Gastrocnemius medialis (tissue), 4 donors: ENCODE measurements around the gene CASKIN2.

Experiments used
- POLR2A ChIP-seq, 2 donors: fragments of 450-650 bp; IDR thresholded peaks; one replicate each; pipeline ENCODE4 v1.6.1; 2017; ENCODE audit warnings: antibody characterized with exemption in 2 of 2, mild to moderate bottlenecking in 2 of 2, moderate library complexity in 2 of 2
- TF ChIP-seq, protein P1 (sequence below), 5 experiments: fragments of 450-650 bp in 3 of 5; fragments of 200-600 bp in 2 of 5; sonication (generic) in 2 of 5; IDR thresholded peaks in 4 of 5; conservative IDR thresholded peaks in 1 of 5; 1 replicate in 4 of 5; 2 replicates in 1 of 5; pipeline ENCODE4 v1.5.1; 2016 to 2019; ENCODE audit warnings: antibody characterized with exemption in 5 of 5, mild to moderate bottlenecking in 3 of 5, moderate library complexity in 3 of 5

DNA sequence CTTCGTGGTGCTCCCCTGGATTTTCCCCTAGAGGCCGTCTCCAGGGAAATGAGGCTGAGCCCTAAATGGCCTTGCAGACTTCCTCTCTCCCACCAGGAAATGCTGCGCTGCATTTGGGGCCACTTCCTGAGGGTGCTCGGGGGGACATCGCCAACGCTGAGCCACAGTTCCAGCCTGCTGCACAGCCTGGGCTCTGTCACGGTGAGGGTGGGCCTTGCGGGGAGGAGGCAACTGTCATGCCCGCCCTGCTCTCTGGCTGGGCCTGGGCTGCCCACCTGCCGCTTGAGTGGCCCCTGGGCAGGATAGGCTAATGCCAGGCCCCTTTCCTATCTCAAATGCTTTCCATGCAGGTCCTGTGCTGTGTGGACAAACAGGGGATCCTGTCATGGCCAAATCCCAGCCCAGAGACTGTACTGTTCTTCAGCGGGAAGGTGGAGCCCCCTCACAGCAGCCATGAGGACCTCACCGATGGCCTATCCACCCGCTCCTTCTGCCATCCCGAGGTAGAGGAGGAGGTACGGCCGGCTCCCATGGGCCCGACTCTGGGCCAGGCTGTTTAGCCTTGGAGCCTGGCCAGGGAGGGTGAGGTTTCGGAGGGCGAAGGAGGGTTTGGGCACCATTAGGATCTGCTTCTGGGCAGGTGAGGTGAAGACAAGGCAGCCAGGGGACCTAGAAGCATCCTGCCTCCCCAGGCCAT is 24.2 kb downstream of the CASKIN2 start:
- TF ChIP-seq, protein P1, sequence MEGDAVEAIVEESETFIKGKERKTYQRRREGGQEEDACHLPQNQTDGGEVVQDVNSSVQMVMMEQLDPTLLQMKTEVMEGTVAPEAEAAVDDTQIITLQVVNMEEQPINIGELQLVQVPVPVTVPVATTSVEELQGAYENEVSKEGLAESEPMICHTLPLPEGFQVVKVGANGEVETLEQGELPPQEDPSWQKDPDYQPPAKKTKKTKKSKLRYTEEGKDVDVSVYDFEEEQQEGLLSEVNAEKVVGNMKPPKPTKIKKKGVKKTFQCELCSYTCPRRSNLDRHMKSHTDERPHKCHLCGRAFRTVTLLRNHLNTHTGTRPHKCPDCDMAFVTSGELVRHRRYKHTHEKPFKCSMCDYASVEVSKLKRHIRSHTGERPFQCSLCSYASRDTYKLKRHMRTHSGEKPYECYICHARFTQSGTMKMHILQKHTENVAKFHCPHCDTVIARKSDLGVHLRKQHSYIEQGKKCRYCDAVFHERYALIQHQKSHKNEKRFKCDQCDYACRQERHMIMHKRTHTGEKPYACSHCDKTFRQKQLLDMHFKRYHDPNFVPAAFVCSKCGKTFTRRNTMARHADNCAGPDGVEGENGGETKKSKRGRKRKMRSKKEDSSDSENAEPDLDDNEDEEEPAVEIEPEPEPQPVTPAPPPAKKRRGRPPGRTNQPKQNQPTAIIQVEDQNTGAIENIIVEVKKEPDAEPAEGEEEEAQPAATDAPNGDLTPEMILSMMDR (IDR thresholded peaks at IDR 0.05 in 4 of 5, conservative IDR thresholded peaks at IDR 0.05 in 1 of 5): no peak
- TF ChIP-seq POLR2A (IDR thresholded peaks at IDR 0.05): no peak
